A204.1 (cell line): Measurements from ENCODE around the gene SCN1B.
"Not testable (repeated sequence)": the region's sequence is repeated elsewhere in the genome, so short reads cannot be mapped to it uniquely, and the experiment has no call there.

Experiments used
- FAIRE-seq: peaks from 2 replicates; lab custom pipeline; 2012; peaks lifted over from hg19 to GRCh38; lab: Jason Lieb, UNC

Gene SCN1B

DNA sequence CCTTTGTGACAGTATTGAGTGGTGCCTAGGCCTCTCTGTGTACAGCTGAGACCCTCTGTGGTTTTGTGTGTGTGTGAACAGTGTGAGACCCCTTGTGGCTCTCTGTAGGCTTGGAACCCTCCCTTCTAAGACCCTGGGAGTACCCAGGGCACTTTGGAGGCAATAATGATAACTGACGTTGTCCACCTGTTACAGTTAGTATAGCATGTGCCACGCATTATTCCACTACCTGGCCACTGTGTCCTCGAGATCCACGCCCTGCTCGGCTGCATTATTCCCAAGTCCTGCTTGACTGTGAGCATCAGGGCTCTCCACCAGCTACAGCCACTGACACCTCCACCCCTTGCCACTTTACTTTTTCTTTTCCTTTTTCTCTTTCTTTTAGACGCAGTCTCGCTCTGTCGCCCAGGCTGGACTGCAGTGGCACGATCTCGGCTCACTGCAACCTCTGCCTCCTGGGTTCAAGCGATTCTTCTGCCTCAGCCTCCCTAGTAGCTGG, 28.2 kb upstream of the SCN1B start:
- FAIRE-seq: no peak

DNA sequence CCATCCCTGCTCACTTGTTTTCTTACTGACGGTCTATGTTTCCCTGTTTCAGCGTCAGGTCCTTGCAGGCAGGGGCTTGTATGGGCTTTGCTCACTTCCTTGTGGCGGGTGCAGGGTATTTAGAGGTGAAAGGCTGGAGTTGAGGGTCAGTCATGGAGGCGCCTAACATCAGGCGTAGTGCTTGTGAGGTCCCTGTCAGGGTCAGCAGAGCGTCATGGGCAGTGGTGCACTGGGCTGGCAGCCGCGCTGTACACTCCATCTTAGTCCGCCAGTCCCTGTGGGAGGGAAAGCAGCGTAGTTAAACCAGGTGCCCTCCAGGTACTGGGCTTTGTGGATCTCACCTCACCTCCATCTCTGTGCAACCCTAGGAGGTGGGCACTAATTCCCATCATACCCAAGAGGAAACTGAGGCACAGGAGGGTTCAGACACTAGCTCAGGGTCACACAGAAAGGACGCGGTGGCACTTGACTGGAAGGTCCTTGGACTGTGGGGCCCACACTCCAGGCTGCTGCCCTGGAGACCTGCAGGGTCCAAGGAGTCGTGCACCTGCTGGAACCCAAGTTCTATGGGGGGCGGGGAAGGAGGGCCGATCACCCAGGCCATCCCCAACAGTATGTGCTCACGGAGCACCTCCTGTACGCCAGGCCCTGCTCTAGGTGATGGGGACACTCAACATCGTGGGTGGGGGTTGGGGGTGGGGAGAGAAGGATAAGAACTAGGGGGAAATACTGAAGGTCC, 25.6 kb upstream of the SCN1B start:
- no peak for FAIRE-seq

DNA sequence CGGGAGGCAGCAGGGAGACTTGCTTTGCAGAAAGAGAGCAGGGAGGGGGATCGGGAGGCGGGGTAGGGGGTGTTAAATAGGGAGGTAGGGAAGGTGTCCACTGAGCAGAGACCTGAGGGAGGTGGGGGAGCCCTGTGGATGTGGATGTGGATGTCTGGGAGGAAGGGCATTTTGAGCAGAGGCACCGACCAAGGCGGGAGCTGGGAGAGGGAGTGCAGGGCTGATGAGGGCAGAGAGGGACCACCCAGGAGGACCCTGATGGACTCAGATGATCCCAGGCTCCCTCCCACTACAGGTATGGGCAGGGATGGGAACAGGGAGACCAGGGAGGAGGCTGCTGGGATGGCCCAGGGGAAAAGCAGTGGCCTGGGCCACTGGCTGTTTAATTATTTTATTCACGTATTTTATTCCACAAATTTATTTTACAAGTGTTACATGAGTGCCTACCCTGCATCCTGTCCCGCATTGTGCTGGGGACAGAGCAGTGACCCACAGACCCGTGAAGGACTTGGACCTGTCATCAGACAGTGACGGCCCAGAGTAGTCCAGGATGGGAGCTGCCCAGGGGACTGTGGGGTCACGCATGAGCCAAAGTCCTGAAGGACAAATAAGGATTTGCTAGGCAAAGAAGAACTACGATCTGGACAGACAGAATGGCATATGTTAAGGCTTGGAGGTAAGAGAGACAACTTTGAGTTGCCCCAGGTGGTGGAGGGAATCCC, 24.9 kb upstream of the SCN1B start:
- no peak for FAIRE-seq

DNA sequence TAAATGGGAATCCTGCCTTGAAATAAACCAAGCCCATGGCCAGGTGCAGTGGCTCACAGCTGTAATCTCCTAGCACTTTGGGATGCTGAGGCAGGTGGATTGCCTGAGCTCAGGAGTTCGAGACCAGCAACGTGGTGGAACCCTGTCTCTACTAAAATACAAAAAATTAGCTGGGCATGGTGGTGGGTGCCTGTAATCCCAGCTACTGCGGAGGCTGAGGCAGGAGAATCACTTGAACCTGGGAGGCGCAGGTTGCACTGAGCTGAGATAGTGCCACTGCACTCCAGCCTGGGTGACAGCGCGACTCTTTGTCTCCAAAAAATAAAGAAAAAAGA, 24.3 kb upstream of the SCN1B start:
- FAIRE-seq: not testable (repeated sequence)

DNA sequence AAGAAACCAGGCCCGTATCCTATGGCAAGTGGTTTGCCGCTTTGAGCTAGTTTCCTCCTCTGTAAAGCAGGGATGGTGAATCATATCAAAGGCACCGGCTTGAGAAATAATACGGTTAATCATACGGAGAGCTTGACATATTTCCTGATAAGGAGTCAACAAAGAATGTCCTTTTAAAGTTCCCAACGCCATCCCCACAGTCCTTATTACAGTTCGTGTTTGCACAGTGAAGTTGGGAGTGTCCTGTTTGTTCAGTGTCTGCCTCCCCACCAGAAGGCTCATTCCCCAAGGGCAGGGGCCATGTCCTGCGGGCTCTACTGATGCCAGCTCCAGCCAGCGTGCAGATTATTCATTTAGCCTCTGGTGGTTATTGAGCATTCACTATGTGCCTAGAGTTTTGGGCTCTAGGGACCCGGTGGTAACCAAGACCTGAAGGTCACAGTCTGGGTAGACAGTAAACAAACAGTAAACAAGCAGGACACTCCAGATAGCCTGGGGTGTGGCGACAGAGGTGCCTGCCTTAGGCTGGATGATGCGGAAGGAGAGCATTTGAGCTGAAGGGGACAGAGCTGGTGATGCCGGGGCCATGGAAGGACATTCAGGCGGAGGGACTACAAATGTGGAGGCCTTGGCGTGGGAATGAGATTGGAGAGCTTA, 23.8 kb upstream of the SCN1B start:
- FAIRE-seq: no peak

DNA sequence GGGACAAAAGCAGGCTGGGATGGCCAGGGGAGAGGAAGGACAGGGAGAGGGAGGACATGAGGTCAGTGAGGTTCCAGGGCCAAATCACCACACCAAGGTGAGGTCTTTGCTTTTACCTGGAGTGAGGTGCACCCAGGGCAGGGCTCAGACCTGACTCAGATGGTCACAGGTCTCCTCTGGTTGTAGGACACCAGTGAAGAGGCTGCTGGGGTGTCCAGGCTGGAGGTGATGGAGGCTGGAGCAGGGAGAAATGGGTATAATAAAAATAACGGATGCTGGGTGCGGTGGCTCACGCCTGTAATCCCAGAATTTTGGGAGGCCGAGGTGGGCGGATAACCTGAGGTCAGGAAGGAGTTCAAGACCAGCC, 23.3 kb upstream of the SCN1B start:
- no peak for FAIRE-seq

DNA sequence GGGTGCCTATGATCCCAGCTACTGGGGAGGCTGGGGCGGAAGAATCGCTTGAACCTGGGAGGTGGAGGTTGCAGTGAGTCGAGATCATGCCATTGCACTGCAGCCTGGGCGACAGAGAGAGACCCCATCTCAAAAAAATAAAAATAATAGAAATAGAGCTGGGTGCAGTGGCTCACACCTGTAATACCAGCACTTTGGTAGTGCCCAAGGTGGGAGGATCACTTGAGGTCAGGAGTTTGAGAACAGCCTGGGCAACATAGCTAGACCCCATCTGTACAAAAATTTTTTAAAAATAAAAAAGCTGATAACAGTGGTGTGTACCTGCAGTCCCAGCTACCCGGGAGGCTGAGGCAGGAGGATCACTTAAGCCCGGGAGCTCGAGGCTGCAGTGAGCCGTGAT, 22.8 kb upstream of the SCN1B start:
- FAIRE-seq: not testable (repeated sequence)

DNA sequence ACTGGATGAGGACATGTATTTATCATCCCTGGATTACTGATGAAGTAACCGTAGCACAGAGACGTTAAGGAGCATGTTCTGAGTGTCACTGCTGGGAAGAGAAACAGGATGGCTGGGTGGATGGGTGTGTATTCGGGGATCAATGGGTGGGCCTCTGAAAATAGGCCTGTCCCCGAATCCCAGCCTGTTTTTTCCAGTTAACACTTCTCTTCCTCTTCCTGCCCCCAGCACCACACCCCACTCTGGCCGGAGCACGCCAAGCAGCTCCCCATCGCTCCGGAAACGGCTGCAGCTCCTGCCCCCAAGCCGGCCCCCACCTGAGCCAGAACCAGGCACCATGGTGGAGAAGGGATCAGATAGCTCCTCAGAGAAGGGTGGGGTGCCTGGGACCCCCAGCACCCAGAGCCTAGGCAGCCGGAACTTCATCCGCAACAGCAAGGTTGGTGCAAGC, 21.4 kb upstream of the SCN1B start:
- no peak for FAIRE-seq

DNA sequence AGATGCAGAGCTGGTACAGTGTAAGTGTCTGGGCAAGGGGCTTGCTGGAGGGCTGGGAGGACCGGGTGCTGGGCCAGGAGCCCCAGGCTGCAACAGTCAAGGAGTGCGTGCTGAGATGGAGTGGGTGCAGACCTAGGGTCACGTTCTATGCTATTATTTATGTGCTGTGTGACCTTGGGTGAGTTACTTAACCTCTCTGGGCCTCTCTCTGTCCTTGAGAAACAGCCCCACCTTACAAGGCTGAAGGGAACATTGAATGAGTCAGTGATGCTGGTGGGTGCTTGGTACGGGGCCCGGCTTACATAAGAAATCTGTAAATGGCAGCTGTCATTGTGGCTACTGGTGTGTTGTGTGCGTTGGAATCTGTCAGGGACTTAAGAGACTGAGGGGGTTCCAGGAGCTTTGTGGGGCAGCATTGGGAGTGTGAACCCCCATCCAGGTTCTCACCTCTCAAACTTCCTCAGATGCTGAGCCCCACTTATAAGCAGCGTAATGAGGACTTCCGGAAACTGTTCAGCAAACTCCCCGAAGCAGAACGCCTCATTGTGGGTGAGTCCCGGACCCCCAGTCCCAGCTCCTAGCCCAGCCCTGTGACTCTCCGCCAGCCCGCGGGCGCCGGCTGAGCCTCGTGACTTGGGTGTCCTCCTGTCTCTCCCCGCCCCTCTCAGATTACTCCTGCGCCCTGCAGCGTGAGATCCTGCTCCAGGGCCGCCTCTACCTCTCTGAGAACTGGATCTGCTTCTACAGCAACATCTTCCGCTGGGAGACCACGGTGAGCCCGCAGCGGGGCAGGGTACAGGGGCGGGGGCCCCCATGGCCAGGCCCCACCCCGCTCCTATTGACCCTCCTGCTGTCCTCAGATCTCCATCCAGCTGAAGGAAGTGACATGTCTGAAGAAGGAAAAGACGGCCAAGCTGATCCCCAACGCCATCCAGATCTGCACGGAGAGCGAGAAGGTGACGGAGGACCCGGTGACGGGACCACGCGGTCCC, 20.6 kb upstream of the SCN1B start:
- no peak for FAIRE-seq

DNA sequence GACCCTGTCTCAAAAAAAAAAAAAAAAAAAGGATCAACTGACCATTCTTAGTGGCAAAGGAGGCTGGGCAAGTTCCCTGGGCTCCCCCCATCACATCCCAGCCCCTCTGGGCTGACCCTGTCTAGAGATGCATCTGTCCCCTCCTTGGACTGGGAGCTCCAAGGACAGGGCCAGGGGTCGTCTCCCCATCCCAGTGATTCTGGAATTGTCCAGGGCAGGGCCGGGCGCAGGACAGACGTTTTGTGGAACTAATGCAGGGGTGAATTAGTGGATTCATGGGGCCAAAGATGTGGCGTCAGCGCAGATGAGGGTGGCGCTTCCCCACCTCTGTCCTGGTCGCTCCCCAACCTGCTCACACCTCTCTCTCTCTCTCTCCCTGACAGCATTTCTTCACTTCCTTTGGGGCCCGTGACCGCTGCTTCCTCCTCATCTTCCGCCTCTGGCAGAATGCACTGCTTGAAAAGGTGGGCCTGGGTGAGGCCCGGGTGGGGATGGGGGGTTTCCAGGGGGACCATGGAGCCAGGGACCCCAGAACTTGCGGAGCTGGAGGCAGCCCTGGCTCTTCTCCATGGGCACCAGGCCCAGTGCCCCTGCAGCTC, 19.1 kb upstream of the SCN1B start:
- FAIRE-seq: no peak

DNA sequence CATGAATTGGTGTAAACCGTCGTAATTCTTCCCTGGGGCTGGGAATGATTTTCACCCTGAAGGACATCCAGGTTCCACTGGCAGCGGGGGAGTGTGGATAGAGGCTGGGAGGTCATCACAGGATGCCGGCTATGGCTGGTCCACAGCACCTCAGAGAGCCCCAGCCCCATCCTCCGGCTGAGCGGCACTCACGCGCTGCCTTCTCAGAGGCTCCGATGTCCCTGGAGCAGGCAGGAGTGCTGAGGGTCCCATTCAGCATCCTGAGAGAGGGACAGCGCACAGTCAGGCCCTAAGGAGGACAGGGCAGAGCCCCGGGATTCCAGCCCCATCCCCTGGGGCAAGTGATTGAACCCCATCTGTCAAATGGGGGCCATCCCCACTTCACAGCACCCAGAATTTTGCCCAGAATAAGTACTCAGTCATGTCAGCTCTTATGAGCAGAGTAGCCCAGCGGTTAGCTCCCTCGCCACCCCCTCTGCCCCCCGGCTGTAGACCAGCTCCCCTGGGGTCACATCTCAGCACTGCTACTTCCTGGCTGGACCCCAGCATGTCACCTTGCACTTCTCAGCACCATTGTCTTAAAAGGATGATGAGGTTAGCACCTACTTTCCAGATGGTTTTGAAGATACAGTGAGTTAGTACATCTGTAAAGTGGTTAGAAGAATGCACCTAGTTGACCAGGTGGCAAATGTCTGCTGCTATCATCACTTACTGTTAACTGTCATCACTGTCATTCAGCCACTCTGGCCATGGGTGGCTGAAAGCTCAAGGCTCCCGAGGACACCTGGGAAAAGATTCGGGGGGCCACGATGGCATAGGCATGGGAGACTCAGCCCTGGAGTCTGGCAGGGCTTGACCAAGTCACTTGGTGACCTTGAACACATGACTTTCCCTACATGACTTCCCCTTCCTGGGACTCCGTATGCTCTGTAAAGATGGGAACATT, 18.3 kb upstream of the SCN1B start:
- no peak for FAIRE-seq

DNA sequence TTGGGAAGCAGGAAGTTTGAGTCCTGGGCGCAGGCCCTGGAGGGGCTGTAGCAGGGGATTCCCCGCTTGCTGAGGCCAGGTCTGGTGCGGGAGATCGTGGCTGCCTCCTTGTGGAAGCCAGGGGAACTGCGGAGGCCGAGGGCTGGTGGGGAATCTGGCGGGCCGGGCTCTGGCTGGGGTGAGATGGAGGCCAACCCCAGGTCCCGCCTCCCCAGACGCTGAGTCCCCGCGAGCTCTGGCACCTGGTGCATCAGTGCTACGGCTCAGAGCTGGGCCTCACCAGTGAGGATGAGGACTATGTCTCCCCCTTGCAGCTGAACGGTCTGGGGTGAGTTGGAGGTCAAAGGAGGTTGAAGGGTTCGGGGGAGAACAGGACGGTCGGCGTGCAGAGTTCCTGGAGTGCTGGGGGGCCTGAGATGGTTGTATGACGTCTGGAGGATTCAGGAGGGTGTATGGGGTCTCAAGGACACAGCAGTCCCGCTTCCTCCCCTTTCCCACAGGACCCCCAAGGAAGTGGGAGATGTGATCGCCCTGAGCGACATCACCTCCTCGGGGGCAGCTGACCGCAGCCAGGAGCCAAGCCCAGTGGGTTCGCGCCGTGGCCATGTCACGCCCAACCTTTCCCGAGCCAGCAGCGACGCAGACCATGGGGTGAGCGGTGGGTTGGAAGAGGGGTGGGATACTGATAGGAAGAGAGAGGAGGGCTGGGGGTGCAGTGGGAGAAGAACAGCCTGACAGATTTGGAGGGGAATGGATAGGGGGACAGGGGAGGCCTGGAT, 17.0 kb upstream of the SCN1B start:
- no peak for FAIRE-seq

DNA sequence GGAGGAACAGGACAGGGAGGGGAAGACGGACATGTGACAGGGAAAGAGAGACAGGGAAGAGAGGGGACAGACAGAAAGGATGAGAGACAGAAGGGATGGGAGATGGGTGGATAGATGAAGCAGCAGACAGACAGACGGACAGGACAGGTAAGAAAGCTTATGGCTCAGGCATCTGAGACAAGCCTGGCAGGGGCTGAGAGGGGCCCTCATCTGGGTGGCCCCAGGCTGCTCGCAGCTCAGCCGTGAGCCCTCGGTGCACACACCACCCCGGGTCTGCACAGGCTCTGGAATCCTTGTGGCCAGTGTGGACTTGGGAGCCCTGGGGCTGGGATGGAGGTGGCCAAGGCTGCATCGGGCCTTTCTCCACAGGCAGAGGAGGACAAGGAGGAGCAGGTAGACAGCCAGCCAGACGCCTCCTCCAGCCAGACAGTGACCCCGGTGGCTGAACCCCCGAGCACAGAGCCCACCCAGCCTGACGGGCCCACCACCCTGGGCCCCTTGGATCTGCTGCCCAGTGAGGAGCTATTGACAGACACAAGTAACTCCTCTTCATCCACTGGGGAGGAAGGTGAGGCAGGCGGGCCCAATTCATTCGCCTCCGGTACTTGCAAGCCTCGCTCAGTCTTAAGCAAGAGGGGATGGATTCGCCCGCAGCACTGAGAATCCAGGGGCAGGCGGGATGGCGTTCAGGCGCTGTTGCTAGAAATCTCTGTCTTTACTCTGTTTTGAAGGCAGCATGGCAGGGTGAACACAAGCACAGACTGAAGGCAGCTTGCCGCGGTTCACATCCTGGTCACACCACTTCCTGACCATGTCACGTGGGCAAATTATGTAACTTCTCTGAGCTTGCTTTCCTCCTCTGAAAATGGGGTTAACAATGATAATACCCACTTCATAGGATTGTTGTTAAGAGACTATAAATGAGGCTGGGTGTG, 16.2 kb upstream of the SCN1B start:
- no peak for FAIRE-seq

DNA sequence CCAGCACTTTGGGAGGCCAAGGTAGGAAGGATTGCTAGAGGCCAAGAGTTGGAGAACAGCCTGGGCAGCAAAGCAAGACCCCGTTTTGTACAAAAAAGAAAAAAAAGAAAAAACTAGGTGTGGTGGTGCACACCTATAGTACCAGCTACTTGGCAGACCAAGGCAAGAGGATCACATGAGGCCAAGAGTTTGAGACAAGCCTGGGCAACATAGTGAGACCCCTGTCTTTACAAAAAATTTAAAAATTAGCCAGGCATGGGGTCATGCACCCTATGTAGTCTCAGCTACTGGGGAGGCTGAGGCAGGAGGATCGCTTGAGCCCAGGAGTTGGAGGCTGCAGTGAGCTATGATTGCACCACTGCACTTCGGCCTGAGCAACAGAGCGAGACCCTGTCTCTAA, 15.5 kb upstream of the SCN1B start:
- not testable (repeated sequence) for FAIRE-seq

DNA sequence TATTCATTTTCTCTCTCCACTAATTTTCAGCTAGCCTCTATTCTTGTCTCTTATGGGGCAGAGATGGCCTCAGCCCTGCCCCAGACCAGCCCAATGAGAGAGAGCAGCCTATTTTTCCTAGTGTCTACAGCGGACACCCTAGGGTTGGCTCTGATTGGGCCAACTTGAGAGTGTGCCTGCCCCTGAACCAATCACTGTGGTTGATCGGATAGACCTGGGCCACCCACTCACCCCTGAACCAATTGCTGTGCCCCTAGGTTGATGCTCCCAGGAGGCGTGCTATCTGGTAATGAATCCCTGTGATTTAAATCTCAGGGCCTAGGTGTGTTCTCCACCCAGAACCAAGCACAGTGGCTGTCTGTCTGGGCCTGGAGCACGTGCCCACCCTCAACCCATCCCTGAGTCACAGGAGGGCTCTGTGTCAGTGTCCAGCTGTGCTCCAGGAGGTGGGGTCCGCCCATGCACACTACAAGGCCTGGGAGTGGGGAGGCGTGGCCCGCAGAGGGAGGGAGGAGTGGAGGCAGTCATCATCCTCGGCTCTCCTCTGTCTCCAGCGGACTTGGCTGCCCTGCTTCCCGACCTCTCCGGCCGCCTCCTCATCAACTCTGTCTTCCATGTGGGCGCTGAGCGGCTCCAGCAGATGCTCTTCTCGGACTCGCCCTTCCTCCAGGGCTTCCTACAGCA, 14.9 kb upstream of the SCN1B start:
- FAIRE-seq: no peak

DNA sequence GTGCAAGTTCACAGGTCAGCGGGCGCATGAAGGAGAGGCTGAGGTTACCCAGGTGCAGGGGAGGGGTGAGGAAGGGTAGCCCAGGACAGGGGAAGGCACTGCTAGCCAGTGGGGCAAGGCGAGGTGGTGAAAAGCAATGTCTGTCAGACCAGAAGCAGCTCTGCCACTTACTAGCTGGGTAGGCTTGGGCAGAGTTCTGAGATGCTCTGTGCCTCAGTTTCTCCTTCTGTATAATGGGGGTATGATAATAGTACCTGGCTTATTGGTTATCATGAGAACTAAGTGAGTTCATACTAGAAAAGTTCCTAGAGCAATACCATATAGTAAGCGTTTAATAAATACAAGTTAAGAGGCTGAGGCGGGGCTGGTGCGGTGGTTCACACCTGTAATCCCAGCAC, 14.3 kb upstream of the SCN1B start:
- no peak for FAIRE-seq

DNA sequence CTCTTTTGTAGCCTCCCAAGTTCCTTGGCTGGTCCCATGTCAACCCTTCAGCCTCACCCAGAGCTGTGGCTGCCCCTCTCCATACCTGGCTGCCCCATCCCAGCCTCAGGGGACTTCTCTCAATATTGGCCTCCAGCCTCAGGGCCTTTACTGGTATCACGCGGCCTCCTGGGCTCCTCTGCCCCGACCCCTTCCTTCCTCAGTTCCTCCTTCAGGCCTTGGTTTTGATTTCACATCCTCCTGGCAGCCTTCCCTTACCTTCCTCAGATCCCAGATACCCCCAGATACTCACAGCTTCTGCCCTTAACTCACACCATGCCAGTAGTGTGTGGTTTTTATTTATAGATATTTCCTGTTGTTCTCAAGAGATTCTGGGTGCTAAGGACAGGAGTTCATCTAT, 12.8 kb upstream of the SCN1B start:
- FAIRE-seq: no peak

DNA sequence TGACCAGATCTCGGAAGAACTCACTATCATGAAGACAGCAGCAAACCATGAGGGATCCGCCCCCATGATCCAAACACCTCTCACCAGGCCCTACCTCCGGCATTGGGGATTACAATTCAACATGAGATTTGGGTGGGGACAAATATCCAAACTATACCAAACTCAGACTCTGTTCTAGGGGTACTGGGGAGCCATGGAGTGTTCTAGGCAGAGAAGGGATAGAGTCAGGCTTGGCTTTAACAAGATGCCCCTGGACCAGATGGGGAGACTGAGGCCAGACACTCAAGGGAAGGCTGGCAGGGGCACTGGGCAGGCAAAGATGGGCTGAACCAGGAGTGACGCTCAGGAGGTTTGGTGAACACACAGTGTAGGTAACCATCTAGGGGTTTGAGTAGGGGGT, 11.9 kb upstream of the SCN1B start:
- FAIRE-seq: no peak
